Hepatocyte (in vitro differentiated cells): ENCODE results near the gene TTC33. TPM values are rescaled to one million over a fixed set of nuclear protein-coding genes. Genes with fewer than 3 reads are reported as not detected.

Experiments used
- DNase-seq: peaks from one replicate; pipeline ENCODE4 v3.0.0-alpha.2; 2016; ENCODE audit warnings: low spot score
- H2AFZ ChIP-seq: fragments of 200-600 bp; sonication (generic); 2 replicates; pipeline ENCODE4 v1.6.0; 2016; ENCODE audit warnings: antibody characterized with exemption, mild to moderate bottlenecking
- H3K27ac ChIP-seq: fragments of 200-600 bp; sonication (generic); 2 replicates; pipeline ENCODE4 v1.5.1; 2016; ENCODE audit warnings: mild to moderate bottlenecking
- H3K27me3 ChIP-seq: fragments of 200-600 bp; sonication (generic); 2 replicates; pipeline ENCODE4 v1.6.1; 2016
- H3K36me3 ChIP-seq: fragments of 200-600 bp; sonication (generic); replicated peaks from 2 replicates; pipeline ENCODE4 v1.5.1; 2016; ENCODE audit warnings: low read depth; ENCODE audit not compliant: insufficient read depth
- H3K4me1 ChIP-seq: fragments of 200-600 bp; sonication (generic); 2 replicates; pipeline ENCODE4 v1.5.1; 2016; ENCODE audit warnings: mild to moderate bottlenecking, moderate library complexity; ENCODE audit not compliant: insufficient read depth
- H3K4me2 ChIP-seq: fragments of 200-600 bp; sonication (generic); 2 replicates; pipeline ENCODE4 v1.6.0; 2016
- H3K4me3 ChIP-seq: fragments of 200-600 bp; sonication (generic); 2 replicates; pipeline ENCODE4 v1.5.1; 2016; ENCODE audit warnings: mild to moderate bottlenecking
- H3K79me2 ChIP-seq: fragments of 200-600 bp; sonication (generic); 2 replicates; pipeline ENCODE4 v1.6.0; 2017; ENCODE audit warnings: mild to moderate bottlenecking
- H3K9me2 ChIP-seq: fragments of 200-600 bp; sonication (generic); replicated peaks from 2 replicates; pipeline ENCODE4 v1.6.0; 2017; ENCODE audit warnings: mild to moderate bottlenecking; ENCODE audit not compliant: insufficient read depth
- H3K9me3 ChIP-seq: fragments of 200-600 bp; sonication (generic); 2 replicates; pipeline ENCODE4 v1.5.1; 2016; ENCODE audit warnings: low read depth, mild to moderate bottlenecking
- H4K20me1 ChIP-seq: fragments of 200-600 bp; sonication (generic); 2 replicates; pipeline ENCODE4 v1.6.0; 2016; ENCODE audit warnings: mild to moderate bottlenecking; ENCODE audit not compliant: insufficient read depth, poor library complexity, severe bottlenecking
- EZH2 ChIP-seq: fragments of 200-600 bp; sonication (generic); IDR thresholded peaks from 2 replicates; pipeline ENCODE4 v1.6.1; 2016; ENCODE audit warnings: antibody characterized with exemption, mild to moderate bottlenecking, borderline replicate concordance
- EZH2phosphoT487 ChIP-seq: fragments of 200-600 bp; sonication (generic); IDR thresholded peaks from one replicate; pipeline ENCODE4 v1.6.1; 2018; ENCODE audit warnings: antibody characterized with exemption, mild to moderate bottlenecking, low read depth, moderate library complexity; ENCODE audit not compliant: unreplicated experiment, severe bottlenecking
- WGBS: methylation state at CpG from one replicate; pipeline ENCODE4 v1.1.6; 2016; ENCODE audit warnings: low lambda C conversion rate; ENCODE audit errors: missing lambda C conversion rate; 5-methylcytosine and 5-hydroxymethylcytosine counted together
- polyA plus RNA-seq: library from polyadenylated mRNA; unstranded; fragments of >200 nt; fragmentation: Nextera tagmentation; extraction: Ambion mirVana; gene quantifications from 2 replicates; pipeline ENCODE4 v1.2.1, GENCODE V29; 2016
- total RNA-seq: library from RNA; depleted of rRNA; stranded (reverse); fragments of >200 nt; gene quantifications from 2 replicates; pipeline ENCODE4 v1.2.3, GENCODE V29; 2014
- TF ChIP-seq, protein P1 (sequence below): fragments of 200-600 bp; sonication (generic); IDR thresholded peaks from 2 replicates; pipeline ENCODE4 v1.5.1; 2016; ENCODE audit warnings: antibody characterized with exemption, mild to moderate bottlenecking; ENCODE audit not compliant: poor library complexity

TTC33 gene
- total and polyA plus RNA-seq, 2 experiments from 2014 or later = 5.6 to 19.3 TPM

DNA sequence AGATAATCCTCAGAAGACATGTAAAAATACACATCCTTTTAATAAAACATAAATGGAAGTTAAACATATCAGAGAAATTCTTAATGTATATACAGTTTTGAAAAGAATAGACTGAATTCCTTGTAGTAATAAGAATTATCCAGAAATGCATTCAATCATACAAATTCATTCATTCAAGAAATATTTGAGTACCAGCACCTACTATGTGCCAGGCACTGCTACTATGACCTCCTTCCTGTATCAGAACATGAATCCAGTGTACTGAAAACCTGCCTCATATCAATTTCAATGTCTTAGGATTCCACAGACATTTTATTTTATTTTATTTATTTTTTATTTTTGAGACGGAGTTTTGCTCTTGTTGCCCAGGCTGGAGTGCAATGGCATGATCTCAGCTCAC lies 29.2 kb upstream of the TTC33 start:
- peak overlapping the region; percentile 63 for H3K4me2 ChIP-seq
- no peak overlapping the region for H2AFZ ChIP-seq
- H4K20me1 ChIP-seq = peaks cover 18% of the 10 kb centered on the region
- H3K79me2 ChIP-seq = peaks cover 97% of the 10 kb centered on the region
- no peak overlapping the region for H3K4me3 ChIP-seq
- no peak for TF ChIP-seq EZH2
- TF ChIP-seq, protein P1, sequence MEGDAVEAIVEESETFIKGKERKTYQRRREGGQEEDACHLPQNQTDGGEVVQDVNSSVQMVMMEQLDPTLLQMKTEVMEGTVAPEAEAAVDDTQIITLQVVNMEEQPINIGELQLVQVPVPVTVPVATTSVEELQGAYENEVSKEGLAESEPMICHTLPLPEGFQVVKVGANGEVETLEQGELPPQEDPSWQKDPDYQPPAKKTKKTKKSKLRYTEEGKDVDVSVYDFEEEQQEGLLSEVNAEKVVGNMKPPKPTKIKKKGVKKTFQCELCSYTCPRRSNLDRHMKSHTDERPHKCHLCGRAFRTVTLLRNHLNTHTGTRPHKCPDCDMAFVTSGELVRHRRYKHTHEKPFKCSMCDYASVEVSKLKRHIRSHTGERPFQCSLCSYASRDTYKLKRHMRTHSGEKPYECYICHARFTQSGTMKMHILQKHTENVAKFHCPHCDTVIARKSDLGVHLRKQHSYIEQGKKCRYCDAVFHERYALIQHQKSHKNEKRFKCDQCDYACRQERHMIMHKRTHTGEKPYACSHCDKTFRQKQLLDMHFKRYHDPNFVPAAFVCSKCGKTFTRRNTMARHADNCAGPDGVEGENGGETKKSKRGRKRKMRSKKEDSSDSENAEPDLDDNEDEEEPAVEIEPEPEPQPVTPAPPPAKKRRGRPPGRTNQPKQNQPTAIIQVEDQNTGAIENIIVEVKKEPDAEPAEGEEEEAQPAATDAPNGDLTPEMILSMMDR = no peak
- TF ChIP-seq EZH2phosphoT487 = no peak
- no peak for DNase-seq
- H3K9me3 ChIP-seq = no peaks in the 10 kb centered on the region
- H3K27ac ChIP-seq = peak overlapping the region; percentile 74
- no peaks in the 10 kb centered on the region for H3K36me3 ChIP-seq
- peaks cover 18% of the 10 kb centered on the region for H3K4me1 ChIP-seq
- H3K27me3 ChIP-seq = no peaks in the 10 kb centered on the region
- H3K9me2 ChIP-seq = no peaks in the 10 kb centered on the region
- WGBS = 85% methylated on average over 1 of the region's 1 CpG

DNA sequence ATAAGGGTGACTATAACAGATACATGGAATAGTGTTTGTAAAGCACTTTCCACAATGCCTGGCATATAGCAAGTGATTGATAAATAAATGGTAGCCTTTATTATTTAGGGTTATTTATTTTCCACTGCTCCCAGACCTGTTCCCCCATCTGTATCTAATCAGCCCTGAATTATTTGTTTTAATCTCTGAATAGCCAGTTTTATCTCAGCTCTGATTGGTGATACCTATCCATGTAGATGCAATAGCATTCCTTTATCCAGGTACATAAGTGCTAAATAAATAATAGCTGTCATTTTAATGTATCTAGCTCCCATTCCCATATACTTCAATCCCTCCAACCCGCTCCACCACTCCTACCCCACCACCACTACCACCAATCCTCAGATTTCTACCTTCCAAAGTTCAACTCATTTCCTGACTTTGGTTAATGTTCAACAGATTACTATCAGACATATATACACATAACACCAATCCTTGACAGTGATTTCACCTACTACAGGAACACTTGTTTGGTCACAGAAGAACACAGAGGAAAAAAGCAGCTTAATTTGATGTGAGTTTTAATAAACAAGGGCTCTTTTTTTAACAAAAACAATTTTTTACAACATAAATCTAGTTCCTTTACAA lies 28.4 kb upstream of the TTC33 start:
- Histone ChIP-seq H3K4me3 (no peak overlapping the region), H3K27ac (peak overlapping the region; percentile 74)

DNA sequence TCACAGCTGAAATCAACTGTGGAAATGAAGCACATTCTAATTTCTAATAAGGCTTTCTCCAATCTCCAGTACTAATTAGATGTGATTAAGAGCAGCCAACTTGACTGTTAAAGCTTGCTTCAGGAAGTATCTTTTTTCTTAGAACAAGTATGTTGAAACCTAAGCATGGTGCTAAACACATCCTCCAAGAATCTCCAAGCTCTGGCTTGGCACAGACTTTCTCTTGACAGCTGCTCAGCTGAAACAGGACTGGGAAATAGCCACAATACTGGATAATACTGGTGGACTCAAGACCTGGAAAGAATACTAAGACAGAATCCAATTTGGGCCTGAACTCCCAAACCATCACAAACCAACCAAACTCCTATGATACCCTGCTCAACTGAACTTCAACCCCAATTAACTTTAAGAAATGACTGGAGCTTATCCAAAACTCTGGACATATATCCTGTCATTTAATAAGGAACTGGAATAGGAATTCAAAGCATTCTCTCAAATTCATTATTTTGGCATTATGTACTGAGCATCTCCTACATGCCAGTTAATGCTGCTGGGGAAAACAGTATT lies 26.2 kb upstream of the TTC33 start:
- DNase-seq = no peak

More for the DNA sequence above, 28.4 kb upstream of the TTC33 start:
- H3K4me2 ChIP-seq = peak overlapping the region; percentile 63
- H3K9me3 ChIP-seq = no peaks in the 10 kb centered on the region
- peaks cover 18% of the 10 kb centered on the region for H4K20me1 ChIP-seq
- peaks cover 18% of the 10 kb centered on the region for H3K4me1 ChIP-seq
- H3K9me2 ChIP-seq = no peaks in the 10 kb centered on the region
- WGBS = 44% methylated on average over 1 of the region's 1 CpG
- peaks cover 97% of the 10 kb centered on the region for H3K79me2 ChIP-seq
- no peak overlapping the region for H2AFZ ChIP-seq
- no peaks in the 10 kb centered on the region for H3K27me3 ChIP-seq
- TF ChIP-seq, protein P1 = no peak
- TF ChIP-seq EZH2phosphoT487 (no peak), EZH2 (no peak)
- H3K36me3 ChIP-seq = no peaks in the 10 kb centered on the region
- peak; percentile 52 for DNase-seq

More for the DNA sequence above, 26.2 kb upstream of the TTC33 start:
- Histone ChIP-seq H3K4me3 (no peak overlapping the region), H3K9me2 (no peaks in the 10 kb centered on the region), H3K79me2 (peaks cover 97% of the 10 kb centered on the region), H2AFZ (no peak overlapping the region), H3K27me3 (no peaks in the 10 kb centered on the region), H3K27ac (no peak overlapping the region), H3K4me1 (peaks cover 18% of the 10 kb centered on the region), H3K9me3 (no peaks in the 10 kb centered on the region), H3K4me2 (no peak overlapping the region), H4K20me1 (peaks cover 21% of the 10 kb centered on the region), H3K36me3 (no peaks in the 10 kb centered on the region)
- TF ChIP-seq, protein P1 = no peak
- TF ChIP-seq EZH2phosphoT487 (no peak), EZH2 (no peak)
